ENCODE results near the gene CAMTA1.

GRCh38 chr1:7225711-7226505 lies 440.7 kb downstream of the CAMTA1 start:
- TF ChIP-seq, protein P1, sequence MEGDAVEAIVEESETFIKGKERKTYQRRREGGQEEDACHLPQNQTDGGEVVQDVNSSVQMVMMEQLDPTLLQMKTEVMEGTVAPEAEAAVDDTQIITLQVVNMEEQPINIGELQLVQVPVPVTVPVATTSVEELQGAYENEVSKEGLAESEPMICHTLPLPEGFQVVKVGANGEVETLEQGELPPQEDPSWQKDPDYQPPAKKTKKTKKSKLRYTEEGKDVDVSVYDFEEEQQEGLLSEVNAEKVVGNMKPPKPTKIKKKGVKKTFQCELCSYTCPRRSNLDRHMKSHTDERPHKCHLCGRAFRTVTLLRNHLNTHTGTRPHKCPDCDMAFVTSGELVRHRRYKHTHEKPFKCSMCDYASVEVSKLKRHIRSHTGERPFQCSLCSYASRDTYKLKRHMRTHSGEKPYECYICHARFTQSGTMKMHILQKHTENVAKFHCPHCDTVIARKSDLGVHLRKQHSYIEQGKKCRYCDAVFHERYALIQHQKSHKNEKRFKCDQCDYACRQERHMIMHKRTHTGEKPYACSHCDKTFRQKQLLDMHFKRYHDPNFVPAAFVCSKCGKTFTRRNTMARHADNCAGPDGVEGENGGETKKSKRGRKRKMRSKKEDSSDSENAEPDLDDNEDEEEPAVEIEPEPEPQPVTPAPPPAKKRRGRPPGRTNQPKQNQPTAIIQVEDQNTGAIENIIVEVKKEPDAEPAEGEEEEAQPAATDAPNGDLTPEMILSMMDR (IDR thresholded peaks at IDR 0.05), result no peak
- TF ChIP-seq POLR2A (IDR thresholded peaks at IDR 0.05), result no peak

All from prostate gland (tissue), 2 donors.